Tibial artery (tissue), 4 donors: ENCODE measurements around the gene UBE2E2.

ENCODE experiments used
- DNase-seq, 2 donors: peaks; one replicate each; pipeline ENCODE4 v3.0.0-alpha.2; 2019
- H3K27ac ChIP-seq, 2 donors: fragments of 200-600 bp; sonication (generic) in 1 of 2; 1 replicate in 1 of 2; 2 replicates in 1 of 2; pipeline ENCODE4 v1.5.1; 2018 to 2019; ENCODE audit warnings: mild to moderate bottlenecking in 1 of 2
- H3K27me3 ChIP-seq, 2 donors: fragments of 200-600 bp; sonication (generic) in 1 of 2; one replicate each; pipeline versions ENCODE4 v1.5.1 to v1.6.0; 2016 to 2019
- H3K36me3 ChIP-seq, 3 donors: fragments of 200-600 bp; sonication (generic) in 2 of 3; one replicate each; pipeline ENCODE4 v1.5.1; 2016 to 2019; ENCODE audit warnings: mild to moderate bottlenecking in 2 of 3
- H3K4me1 ChIP-seq, 4 donors: fragments of 200-600 bp; sonication (generic) in 2 of 4; 1 replicate in 3 of 4; 2 replicates in 1 of 4; pipeline ENCODE4 v1.5.1; 2016 to 2019
- H3K4me3 ChIP-seq, 2 donors: fragments of 200-600 bp; sonication (generic) in 1 of 2; 1 replicate in 1 of 2; 2 replicates in 1 of 2; pipeline ENCODE4 v1.5.1; 2018 to 2019; ENCODE audit warnings: mild to moderate bottlenecking in 2 of 2
- H3K9me3 ChIP-seq, 3 donors: fragments of 200-600 bp; sonication (generic) in 1 of 3; one replicate each; pipeline ENCODE4 v1.5.1; 2016 to 2019
- CTCF ChIP-seq, 2 experiments: fragments of 200-600 bp in 1 of 2; fragments of 450-650 bp in 1 of 2; IDR thresholded peaks; one replicate each; pipeline ENCODE4 v1.5.1; 2017 to 2019; ENCODE audit warnings: antibody characterized with exemption in 2 of 2, mild to moderate bottlenecking in 1 of 2, moderate library complexity in 1 of 2
- intact Hi-C: fragments of 100-400 bp; cut with DNase I; formaldehyde crosslinking; loops from one replicate; pipeline ENCODE4 v1.15.0; 2023; ENCODE audit warnings: low total_unique reads

UBE2E2 gene

GRCh38 chr3:23488618-23489017 is 285.5 kb downstream of the UBE2E2 start:
- intact Hi-C loops, result no loop called here
- Histone ChIP-seq H3K27ac (no peak overlapping the region), H3K4me1 (peaks cover 0 to 15% (median 0%) of the 10 kb centered on the region in 4 donors), H3K36me3 (peaks cover 0 to 6% (median 0%) of the 10 kb centered on the region in 3 donors), H3K27me3 (no peaks in the 10 kb centered on the region), H3K4me3 (no peak overlapping the region), H3K9me3 (no peaks in the 10 kb centered on the region)
- no peak for DNase-seq
- TF ChIP-seq CTCF (IDR thresholded peaks at IDR 0.05), result no peak

- no peak for DNase-seq
- peaks cover 0 to 6% (median 0%) of the 10 kb centered on the region in 3 donors for H3K36me3 ChIP-seq
- no peak overlapping the region for H3K4me3 ChIP-seq
- TF ChIP-seq CTCF (IDR thresholded peaks at IDR 0.05), result no peak
- no peaks in the 10 kb centered on the region for H3K9me3 ChIP-seq
- peaks cover 0 to 15% (median 0%) of the 10 kb centered on the region in 4 donors for H3K4me1 ChIP-seq
- intact Hi-C loops, result no loop called here
- H3K27me3 ChIP-seq, result no peaks in the 10 kb centered on the region
- no peak overlapping the region for H3K27ac ChIP-seq
Measured at GRCh38 chr3:23489300-23490158, 286.4 kb downstream of the UBE2E2 start.

- H3K4me3 ChIP-seq, result no peak overlapping the region
- TF ChIP-seq CTCF (IDR thresholded peaks at IDR 0.05), result no peak
- H3K4me1 ChIP-seq, result peaks cover 0 to 23% (median 7%) of the 10 kb centered on the region in 4 donors
- no peaks in the 10 kb centered on the region for H3K27me3 ChIP-seq
- DNase-seq, result no peak
- H3K27ac ChIP-seq, result no peak overlapping the region
- intact Hi-C loops, result no loop called here
- H3K36me3 ChIP-seq, result peaks cover 0 to 6% (median 0%) of the 10 kb centered on the region in 3 donors
- no peaks in the 10 kb centered on the region for H3K9me3 ChIP-seq
Measured at GRCh38 chr3:23490459-23490858, 287.3 kb downstream of the UBE2E2 start.

GRCh38 chr3:23492057-23492456 is 288.9 kb downstream of the UBE2E2 start:
- no peak overlapping the region for H3K27ac ChIP-seq
- no peaks in the 10 kb centered on the region for H3K36me3 ChIP-seq
- no peaks in the 10 kb centered on the region for H3K27me3 ChIP-seq
- intact Hi-C loops, result no loop called here
- H3K4me3 ChIP-seq, result no peak overlapping the region
- no peak for TF ChIP-seq CTCF (IDR thresholded peaks at IDR 0.05)
- no peaks in the 10 kb centered on the region for H3K9me3 ChIP-seq
- H3K4me1 ChIP-seq, result peaks cover 0 to 26% (median 7%) of the 10 kb centered on the region in 4 donors
- no peak for DNase-seq

GRCh38 chr3:23493889-23494288 is 290.8 kb downstream of the UBE2E2 start:
- no peak overlapping the region for H3K27ac ChIP-seq
- intact Hi-C loops, result no loop called here
- peaks cover 0 to 26% (median 7%) of the 10 kb centered on the region in 4 donors for H3K4me1 ChIP-seq
- no peaks in the 10 kb centered on the region for H3K9me3 ChIP-seq
- no peaks in the 10 kb centered on the region for H3K36me3 ChIP-seq
- no peak overlapping the region for H3K4me3 ChIP-seq
- no peak for DNase-seq
- H3K27me3 ChIP-seq, result no peaks in the 10 kb centered on the region
- TF ChIP-seq CTCF (IDR thresholded peaks at IDR 0.05), result no peak
